Head of caudate nucleus (tissue), 42 donors: ENCODE results near the gene SPINT2.
A peak's percentile ranks its signal among the peaks of the same experiment; 100 is the strongest.
"Not testable (repeated sequence)": the region's sequence is repeated elsewhere in the genome, so short reads cannot be mapped to it uniquely, and the experiment has no call there.

ENCODE experiments used
- DNase-seq, 42 donors: peaks; one replicate each; pipeline versions ENCODE4 v3.0.0 to v3.0.0-alpha.2; 2020 to 2021; ENCODE audit warnings: mixed read lengths in 7 of 42
- intact Hi-C: fragments of 100-400 bp; cut with DNase I; formaldehyde crosslinking; loops from one replicate; pipeline ENCODE4 v1.15.0; 2022

The SPINT2 gene

GRCh38 chr19:38231918-38232317 lies 32.5 kb upstream of the SPINT2 start:
- intact Hi-C loops = loop anchor here (5.0 kb wide), 2 partner anchors 100 to 325 kb away; partner anchors contain the start of genes SIPA1L3 and WDR87
- no peak for DNase-seq

GRCh38 chr19:38233740-38234251 lies 30.6 kb upstream of the SPINT2 start:
- intact Hi-C loops = loop anchor here (5.0 kb wide), 2 partner anchors 99 to 326 kb away; partner anchors contain the start of genes SIPA1L3 and WDR87
- peak; percentile 45 to 95 (median 86) for DNase-seq

- no peak for DNase-seq
- intact Hi-C loops = loop anchor here (5.0 kb wide), 2 partner anchors 98 to 327 kb away; partner anchors contain the start of genes SIPA1L3 and WDR87
These were observed 29.8 kb upstream of the SPINT2 start for GRCh38 chr19:38234615-38235014.

GRCh38 chr19:38239816-38240215 lies 24.6 kb upstream of the SPINT2 start:
- no peak for DNase-seq
- intact Hi-C loops = loop anchor here (5.0 kb wide), 1 partner anchor 77 kb away; the partner anchor contains the start of genes KCNK6 and YIF1B

GRCh38 chr19:38243279-38243673 lies 21.1 kb upstream of the SPINT2 start:
- intact Hi-C loops = loop anchor here (5.0 kb wide), 1 partner anchor 74 kb away; the partner anchor contains the start of genes KCNK6 and YIF1B
- no peak for DNase-seq

- DNase-seq = peak in 3 of 42 donors; percentile 36 to 70 (median 56)
- intact Hi-C loops = loop anchor here (5.0 kb wide), 1 partner anchor 86 kb away; no protein-coding TSS in a partner anchor
These were observed 18.4 kb upstream of the SPINT2 start for GRCh38 chr19:38245826-38246498.

- DNase-seq = no peak
- intact Hi-C loops = loop anchor here (5.0 kb wide), 1 partner anchor 85 kb away; no protein-coding TSS in a partner anchor
These were observed 17.2 kb upstream of the SPINT2 start for GRCh38 chr19:38247126-38247525.

GRCh38 chr19:38247734-38248268 lies 16.6 kb upstream of the SPINT2 start:
- intact Hi-C loops = loop anchor here (5.0 kb wide), 1 partner anchor 84 kb away; no protein-coding TSS in a partner anchor
- peak in 17 of 42 donors; percentile 33 to 82 (median 60) for DNase-seq

GRCh38 chr19:38248421-38248820 lies 16.0 kb upstream of the SPINT2 start:
- no peak for DNase-seq
- intact Hi-C loops = loop anchor here (5.0 kb wide), 1 partner anchor 84 kb away; no protein-coding TSS in a partner anchor

- intact Hi-C loops = no loop called here
- no peak for DNase-seq
These were observed 13.9 kb upstream of the SPINT2 start for GRCh38 chr19:38250428-38250820.

- peak; percentile 34 to 92 (median 81) for DNase-seq
- intact Hi-C loops = no loop called here
These were observed 13.4 kb upstream of the SPINT2 start for GRCh38 chr19:38250821-38251563.

GRCh38 chr19:38251564-38252051 lies 12.8 kb upstream of the SPINT2 start:
- peak in 9 of 42 donors; percentile 11 to 73 (median 25) for DNase-seq
- intact Hi-C loops = no loop called here

- no peak for DNase-seq
- intact Hi-C loops = no loop called here
These were observed 12.0 kb upstream of the SPINT2 start for GRCh38 chr19:38252385-38252784.

- intact Hi-C loops = no loop called here
- DNase-seq = peak; percentile 81 to 98 (median 94)
These were observed 11.3 kb upstream of the SPINT2 start for GRCh38 chr19:38252941-38253691.

- intact Hi-C loops = no loop called here
- no peak for DNase-seq
These were observed 10.6 kb upstream of the SPINT2 start for GRCh38 chr19:38253788-38254187.

- intact Hi-C loops = no loop called here
- DNase-seq = peak in 21 of 42 donors; percentile 21 to 79 (median 48)
These were observed 8.9 kb upstream of the SPINT2 start for GRCh38 chr19:38255383-38256014.

GRCh38 chr19:38261942-38262341 lies 2.4 kb upstream of the SPINT2 start:
- DNase-seq, intact Hi-C loops: not testable (repeated sequence)
